NCI-H1694 (cell line): ENCODE results near the gene APBA1.

Experiments used
- DNase-seq: peaks from one replicate; lab custom pipeline; 2025; lab: John Stamatoyannopoulos, UW

The APBA1 gene

DNA sequence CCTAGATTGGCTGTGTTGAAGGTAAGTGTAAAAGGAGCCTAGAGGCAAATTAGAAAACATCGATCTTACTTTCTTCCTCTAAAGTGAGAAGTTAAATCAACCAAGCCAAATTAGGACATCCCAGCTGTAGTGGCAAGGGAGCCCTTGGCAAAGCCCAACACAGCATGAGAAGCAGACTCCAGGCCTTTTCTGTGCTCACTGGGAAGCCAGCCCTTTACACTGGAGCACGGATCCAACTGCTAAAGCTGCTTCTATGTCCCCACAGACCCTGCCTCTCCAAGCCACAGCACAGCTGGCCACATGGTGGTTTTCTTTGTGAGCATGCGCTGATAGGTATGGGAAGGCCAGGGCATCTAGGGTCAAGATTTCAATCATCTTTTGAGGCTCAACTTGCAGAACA lies 94.1 kb downstream of the APBA1 start:
- DNase-seq = no peak

- DNase-seq = no peak
Measured at GRCh38 chr9:69577123-69577522, 95.0 kb downstream of the APBA1 start.

DNA sequence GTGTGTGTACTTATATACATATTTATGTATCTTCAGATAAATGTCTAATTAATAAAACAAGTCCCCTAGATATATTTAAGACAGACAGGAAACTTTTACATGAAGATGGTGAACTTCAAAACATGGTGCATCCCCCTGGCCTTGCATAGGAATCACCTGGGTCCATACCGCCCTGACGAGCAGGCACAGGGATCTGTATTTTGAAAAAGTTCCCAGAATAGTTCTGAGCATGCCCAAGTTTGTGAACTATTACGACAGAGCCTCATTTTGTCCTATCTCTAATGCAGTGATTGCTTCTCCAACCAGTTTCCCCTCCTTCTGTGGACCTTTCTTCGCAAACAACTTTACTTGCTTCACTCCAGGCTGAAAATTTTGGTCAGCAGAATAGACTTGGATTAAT lies 98.1 kb downstream of the APBA1 start:
- DNase-seq = no peak

GRCh38 chr9:69573651-69574050 lies 98.5 kb downstream of the APBA1 start:
- no peak for DNase-seq

- no peak for DNase-seq
Measured at GRCh38 chr9:69572611-69573010, 99.6 kb downstream of the APBA1 start.

DNA sequence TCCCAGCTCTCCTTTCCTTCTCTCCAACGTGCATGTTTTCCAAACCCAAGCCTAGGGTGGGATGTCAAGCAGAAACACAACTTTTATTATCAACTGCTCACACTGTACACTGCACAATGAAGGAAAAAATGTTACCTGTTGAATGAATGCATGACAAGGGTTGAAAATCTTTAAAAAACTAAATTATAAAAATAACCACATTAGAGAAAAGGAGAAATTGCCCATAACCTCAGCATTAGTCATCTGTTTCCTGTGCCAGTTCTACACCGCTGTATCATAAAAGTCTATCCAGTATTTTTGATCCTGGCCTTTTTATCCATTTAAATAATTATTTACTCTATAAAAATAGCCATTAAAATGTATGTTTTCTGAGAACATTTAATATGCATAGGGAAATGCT lies 101.1 kb downstream of the APBA1 start:
- DNase-seq = no peak

DNA sequence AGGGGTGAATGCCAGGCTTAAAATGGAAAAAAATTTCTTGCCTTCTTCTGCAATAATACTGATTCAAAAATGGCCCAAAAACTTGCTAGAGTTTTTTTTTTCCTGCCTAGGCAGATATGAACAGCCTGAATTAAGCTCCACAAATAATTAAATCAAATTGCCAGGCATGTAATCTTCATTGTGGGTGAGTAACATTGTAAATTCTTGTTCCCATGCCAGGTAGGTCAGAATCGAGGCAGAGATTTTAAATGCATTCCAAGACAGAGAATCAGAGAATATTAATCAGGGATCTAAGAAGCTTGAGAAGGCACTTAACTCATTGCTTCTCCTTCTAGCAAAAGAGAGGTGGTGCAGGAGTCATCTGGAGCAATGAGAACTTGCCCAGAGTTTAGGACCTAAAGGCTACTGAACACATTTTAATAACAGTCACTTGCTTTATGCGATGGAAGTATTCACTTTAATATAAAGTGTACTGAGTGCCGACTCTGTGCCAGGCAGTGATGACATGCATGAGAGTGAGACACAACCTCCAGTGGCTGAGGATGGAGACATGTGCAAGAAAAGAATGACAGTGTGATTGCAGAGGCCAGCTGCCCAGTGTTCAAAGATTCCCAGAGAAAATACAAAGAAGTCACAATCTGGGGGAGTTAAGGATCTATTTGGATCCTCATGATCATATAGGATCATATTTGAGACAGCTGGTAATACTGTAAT lies 102.3 kb downstream of the APBA1 start:
- no peak for DNase-seq

DNA sequence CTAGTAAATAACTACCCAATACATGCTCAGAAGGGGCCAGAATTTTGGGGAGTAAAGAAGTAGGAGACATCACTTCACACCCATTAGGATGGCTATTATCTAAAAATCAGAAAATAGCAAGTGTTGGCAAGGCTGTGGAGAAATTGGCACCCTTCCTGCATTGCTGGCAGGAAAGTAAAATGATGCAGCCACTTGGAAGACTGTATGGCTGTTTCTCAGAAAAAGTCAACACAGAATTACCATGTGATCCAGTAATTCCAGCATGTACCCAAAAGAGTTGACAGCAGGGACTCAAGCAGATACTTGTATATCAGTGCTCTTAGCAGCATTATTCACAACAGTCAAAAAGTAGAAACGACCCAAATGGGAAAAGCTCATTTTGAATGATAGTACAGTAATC lies 107.6 kb downstream of the APBA1 start:
- no peak for DNase-seq

GRCh38 chr9:69559126-69559525 lies 113.0 kb downstream of the APBA1 start:
- DNase-seq = no peak

GRCh38 chr9:69556707-69557106 lies 115.5 kb downstream of the APBA1 start:
- DNase-seq = no peak

DNA sequence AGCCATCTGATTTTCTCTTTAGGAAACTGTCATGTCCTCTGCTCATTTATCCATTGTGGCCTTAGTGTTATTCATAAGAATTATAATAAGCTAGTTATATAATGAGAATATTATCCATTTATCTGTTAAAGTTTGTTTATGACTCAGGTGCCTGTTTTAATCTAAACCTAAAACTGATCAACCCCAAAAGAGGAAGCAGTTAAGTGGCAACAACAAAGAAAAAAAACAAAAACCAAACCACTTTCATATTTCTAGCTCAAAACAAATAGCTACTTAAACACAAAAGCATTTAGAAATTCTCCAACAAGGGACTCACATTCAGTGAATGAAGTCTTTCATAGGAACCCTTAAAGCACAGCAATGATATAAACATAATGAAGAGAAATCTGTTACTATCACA lies 116.4 kb downstream of the APBA1 start:
- no peak for DNase-seq

DNA sequence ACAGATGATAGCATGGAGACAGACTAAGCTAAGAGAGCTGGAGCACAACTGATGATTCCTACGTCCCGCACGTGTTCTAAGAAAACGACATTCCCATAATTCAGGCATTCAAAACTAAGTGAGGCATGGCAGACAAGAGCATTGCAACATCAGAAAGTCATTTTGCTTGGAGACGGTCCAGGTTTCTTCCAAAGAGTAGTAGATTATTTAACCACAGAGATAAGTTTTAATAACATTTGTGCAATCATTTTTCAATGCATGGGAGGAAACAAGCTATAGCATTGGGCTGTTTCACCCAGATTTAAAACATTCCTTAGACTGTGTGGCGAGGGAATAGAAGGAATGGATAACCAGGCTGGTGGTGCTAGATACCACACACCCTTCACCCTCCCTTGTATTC lies 117.2 kb downstream of the APBA1 start:
- DNase-seq = no peak

DNA sequence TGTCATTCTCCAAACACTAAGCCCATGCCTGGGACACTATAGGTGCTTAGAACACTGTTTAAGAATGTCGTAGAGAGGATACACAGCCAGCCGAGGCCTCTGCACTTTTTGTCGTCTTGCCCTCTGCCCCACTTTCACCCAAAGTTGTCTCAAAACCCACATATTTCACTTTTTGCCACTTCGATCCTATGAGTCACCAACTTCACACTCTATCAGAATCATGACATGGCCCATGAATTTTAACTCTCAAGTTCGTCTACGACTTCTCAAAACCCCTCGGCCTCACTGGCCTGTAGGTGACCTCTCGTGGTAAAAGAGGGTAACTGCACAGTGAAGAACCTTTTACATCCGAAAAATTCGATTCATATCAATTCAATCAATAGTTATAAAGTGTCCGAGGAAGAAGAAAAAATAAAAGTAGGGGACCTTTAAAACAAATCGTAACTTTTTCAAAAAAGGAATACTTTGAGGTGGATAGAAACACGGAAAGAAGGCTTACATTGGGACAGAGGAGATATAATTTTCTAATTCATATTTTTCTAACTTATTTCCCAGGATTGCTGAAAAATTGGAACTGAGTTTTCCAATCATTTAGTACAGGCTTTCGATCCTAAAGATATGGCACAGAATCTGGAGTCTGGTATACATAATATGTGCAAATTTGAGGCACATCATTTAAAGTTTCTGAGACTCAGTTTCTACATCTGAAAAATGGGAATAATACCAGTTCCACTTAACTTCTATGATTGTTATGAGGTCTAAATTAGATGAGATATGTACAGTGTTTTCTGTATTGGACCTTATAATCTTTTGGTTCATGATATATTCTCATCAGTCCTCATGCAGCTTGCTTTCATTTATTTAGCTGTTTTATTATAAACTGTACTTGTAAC lies 122.6 kb downstream of the APBA1 start:
- no peak for DNase-seq

- no peak for DNase-seq
Measured at GRCh38 chr9:69548681-69549080, 123.5 kb downstream of the APBA1 start.

DNA sequence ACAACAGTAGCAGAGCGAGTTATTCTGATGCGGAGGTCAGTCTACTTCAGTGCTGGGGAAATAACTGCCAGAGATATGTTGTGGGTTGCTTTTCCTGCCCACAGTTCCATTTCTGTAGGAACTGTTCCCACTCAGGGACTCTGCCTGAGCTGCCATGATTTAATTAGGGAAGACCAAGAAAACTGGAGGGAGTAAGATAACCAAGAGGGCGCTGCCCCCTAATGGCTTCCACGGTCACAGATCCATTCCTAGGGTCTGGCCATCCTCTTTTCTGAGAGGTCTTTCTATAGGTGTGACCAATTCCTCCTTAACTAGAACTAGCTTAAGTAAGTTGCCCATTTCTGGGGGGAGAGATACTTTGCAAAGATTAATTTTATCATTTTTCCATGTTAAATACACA lies 125.9 kb downstream of the APBA1 start:
- peak; percentile 47 for DNase-seq

GRCh38 chr9:69542942-69543704 lies 129.0 kb downstream of the APBA1 start:
- DNase-seq = no peak

DNA sequence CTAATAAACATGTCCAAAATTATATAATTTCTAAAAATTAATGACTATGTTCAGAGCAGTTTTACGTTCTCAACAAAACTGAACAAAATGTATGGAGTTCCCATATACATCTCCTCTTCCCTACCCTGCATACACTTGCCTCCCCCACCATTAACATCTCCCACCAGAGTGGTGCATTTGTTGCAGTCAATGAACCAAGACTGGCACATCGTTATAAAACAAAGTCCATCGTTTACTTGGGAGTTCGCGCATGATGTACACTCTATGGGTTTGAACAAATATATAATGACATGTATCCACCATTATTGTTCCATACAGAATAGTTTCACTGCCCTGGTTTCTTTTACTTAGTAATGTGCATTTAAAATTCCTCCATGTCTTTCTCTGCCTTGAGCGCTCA lies 130.1 kb downstream of the APBA1 start:
- no peak for DNase-seq

DNA sequence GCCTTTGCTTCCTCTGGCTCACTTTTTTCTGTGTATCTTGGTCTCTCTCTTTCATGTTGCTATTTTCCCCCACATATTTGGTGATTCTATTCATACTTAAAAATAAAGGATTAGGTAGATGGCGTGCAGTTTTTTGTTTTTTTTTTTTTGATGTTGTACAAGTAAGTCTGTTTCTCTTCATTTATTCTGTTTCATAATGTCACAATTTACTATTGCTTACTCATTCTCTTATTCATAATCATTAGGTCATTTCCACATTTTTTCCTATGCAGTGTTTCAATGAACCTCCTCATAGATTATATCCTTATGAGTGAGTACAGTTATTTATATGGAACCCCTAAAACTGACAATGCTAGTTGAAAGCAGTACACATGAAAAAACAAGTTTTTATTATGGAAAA lies 136.3 kb downstream of the APBA1 start:
- no peak for DNase-seq

GRCh38 chr9:69535286-69535832 lies 136.8 kb downstream of the APBA1 start:
- no peak for DNase-seq

GRCh38 chr9:69532396-69532795 lies 139.8 kb downstream of the APBA1 start:
- peak; percentile 90 for DNase-seq

GRCh38 chr9:69527454-69527853 lies 144.7 kb downstream of the APBA1 start:
- no peak for DNase-seq

- no peak for DNase-seq
Measured at GRCh38 chr9:69526699-69527098, 145.5 kb downstream of the APBA1 start.
